ENCODE results near the gene TMEM151B. TPM values are rescaled to one million over a fixed set of nuclear protein-coding genes. Genes with fewer than 3 reads are reported as not detected.

TMEM151B gene
- total RNA-seq, 2 donors from 2014 or later, result not detected

DNA sequence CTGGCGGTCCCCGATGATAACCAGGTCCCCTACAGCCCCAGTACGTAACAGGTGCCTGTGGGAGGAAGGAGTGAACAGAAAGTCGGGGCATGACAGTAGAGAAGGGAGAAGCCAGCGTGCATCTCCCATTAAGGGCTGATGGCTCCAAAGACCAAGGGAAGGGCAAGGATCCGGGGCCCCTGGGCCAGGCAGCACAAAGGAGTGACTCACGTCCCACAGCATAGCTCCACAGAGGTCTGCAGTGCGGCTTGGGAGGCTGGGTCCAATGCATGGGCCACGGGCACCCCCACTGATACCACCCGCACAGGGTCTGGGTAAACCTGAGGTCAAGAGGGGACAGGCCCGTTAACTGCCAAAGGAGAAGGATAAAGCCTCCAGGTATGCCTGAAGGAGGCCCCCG, 32.6 kb downstream of the TMEM151B start:
- H3K36me3 ChIP-seq, result peaks cover 50% of the 10 kb centered on the region
- no peak overlapping the region for H3K4me3 ChIP-seq
- H3K27me3 ChIP-seq (replicated peaks; ENCODE audit: insufficient read depth), result no peaks in the 10 kb centered on the region
- no peak overlapping the region for H3K27ac ChIP-seq
- ATAC-seq (ENCODE audit: insufficient number of reproducible peaks, low FRiP score, low read depth) (no peak), DNase-seq (ENCODE audit: low spot score) (no peak)
- H3K9me3 ChIP-seq, result no peaks in the 10 kb centered on the region
- peaks cover under 1 to 3% of the 10 kb centered on the region in 2 donors for H3K4me1 ChIP-seq (ENCODE audit: control insufficient read depth in 1 of 2, low read depth in 2 of 2)
- TF ChIP-seq, protein P1, sequence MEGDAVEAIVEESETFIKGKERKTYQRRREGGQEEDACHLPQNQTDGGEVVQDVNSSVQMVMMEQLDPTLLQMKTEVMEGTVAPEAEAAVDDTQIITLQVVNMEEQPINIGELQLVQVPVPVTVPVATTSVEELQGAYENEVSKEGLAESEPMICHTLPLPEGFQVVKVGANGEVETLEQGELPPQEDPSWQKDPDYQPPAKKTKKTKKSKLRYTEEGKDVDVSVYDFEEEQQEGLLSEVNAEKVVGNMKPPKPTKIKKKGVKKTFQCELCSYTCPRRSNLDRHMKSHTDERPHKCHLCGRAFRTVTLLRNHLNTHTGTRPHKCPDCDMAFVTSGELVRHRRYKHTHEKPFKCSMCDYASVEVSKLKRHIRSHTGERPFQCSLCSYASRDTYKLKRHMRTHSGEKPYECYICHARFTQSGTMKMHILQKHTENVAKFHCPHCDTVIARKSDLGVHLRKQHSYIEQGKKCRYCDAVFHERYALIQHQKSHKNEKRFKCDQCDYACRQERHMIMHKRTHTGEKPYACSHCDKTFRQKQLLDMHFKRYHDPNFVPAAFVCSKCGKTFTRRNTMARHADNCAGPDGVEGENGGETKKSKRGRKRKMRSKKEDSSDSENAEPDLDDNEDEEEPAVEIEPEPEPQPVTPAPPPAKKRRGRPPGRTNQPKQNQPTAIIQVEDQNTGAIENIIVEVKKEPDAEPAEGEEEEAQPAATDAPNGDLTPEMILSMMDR (IDR thresholded peaks at IDR 0.05), result no peak

DNA sequence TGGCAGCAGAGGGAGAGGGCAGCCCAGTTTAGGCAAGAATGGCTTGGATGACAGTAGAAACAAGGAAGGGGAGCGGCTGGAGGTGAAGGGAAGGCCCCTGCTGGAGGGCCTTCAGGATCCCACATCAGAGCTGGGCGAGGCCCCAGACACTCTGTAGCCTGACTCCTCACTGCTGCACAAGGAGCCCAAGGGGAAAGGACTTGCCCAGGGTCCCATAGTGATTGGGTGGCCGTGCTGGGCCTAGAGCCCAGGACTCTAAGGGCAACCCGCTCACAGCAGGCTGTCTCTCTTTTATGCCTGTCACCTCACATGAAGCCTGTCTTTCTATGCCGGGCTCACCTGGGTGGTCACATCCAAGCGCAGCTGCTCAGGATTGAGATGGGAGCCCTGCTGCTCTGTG, 33.6 kb downstream of the TMEM151B start:
- H3K27me3 ChIP-seq (replicated peaks; ENCODE audit: insufficient read depth), result no peaks in the 10 kb centered on the region
- H3K27ac ChIP-seq, result no peak overlapping the region
- H3K9me3 ChIP-seq, result no peaks in the 10 kb centered on the region
- no peak overlapping the region for H3K4me3 ChIP-seq
- ATAC-seq (ENCODE audit: insufficient number of reproducible peaks, low FRiP score, low read depth), result no peak
- no peaks in the 10 kb centered on the region for H3K4me1 ChIP-seq (ENCODE audit: control insufficient read depth in 1 of 2, low read depth in 2 of 2)
- TF ChIP-seq, protein P1 (IDR thresholded peaks at IDR 0.05), result no peak
- H3K36me3 ChIP-seq, result peaks cover 50% of the 10 kb centered on the region
- no peak for DNase-seq (ENCODE audit: low spot score)

DNA sequence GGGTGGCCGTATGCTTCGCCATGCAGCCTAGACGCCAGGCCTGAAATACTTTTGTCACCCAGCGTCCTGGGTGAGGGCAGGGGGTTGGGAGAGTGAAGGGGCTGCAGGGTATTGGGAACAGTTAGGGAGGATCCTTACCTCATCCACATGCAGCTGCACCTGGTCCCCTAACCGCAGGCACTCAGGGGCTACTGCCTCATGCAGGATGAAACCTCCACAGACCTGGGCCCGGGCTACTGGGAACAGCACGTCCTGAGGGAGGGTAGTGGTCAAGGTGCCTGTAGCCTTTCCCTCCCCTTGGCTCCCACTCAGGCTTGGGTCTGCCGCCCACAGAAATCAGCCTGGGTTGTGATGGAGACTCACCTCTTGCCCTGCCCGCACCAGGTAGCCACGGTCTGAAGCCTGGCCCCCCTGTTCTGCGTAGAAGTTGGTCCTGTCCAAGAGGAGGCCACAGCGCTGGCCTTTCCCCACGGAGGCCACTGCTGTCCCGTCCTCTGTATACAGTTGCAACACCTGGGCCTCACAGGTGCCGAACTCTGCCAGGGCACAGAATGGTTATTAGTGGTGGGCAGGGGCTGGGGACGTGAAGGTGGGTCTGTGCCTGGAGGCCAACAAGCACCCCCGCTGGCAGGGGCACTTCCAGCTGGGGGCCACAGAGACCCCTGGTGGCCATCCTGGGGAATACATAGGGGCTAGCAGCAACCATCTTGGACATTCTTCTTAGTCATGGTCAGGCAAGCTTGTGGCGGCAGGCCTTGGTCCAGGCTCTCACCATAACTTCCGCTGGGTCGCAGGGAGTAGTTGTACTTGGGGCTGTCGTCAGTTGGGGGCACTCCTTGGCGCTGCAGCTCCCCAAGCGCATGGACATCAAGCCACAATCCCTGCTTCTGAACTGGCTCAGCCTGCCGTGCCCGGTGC, 34.3 kb downstream of the TMEM151B start:
- no peak for DNase-seq (ENCODE audit: low spot score)
- TF ChIP-seq, protein P1 (IDR thresholded peaks at IDR 0.05), result peak; percentile 70
- H3K9me3 ChIP-seq, result no peaks in the 10 kb centered on the region
- no peak for ATAC-seq (ENCODE audit: insufficient number of reproducible peaks, low FRiP score, low read depth)
- no peaks in the 10 kb centered on the region for H3K4me1 ChIP-seq (ENCODE audit: control insufficient read depth in 1 of 2, low read depth in 2 of 2)
- no peak overlapping the region for H3K27ac ChIP-seq
- H3K36me3 ChIP-seq, result peaks cover 50% of the 10 kb centered on the region
- H3K27me3 ChIP-seq (replicated peaks; ENCODE audit: insufficient read depth), result no peaks in the 10 kb centered on the region
- no peak overlapping the region for H3K4me3 ChIP-seq

DNA sequence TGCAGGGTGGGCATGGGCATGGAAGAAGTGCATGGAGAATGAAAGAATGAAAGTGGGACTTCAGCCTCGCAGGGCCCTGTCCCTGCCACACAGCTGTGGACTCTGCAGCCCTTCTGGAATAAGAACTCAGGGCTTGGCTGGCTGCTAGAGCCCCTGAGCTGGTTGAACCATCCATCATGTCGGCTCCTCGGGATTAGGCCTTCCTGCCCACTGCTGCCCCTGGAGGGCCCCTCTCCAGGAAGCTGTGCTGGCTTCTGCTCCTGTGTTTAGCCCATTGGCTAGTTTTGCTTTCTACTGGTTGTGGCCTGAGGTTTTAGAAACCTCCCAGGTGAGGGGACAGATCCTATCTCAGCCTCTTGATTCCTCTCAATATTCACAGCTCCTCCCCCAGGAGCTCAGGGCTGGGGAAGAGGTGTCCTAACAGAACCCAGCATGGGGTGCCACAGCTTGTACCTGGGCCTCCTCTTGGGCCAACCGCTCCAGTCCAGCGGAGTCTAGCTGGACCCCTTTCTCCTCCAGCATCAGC, 35.0 kb downstream of the TMEM151B start:
- Histone ChIP-seq H3K9me3 (no peaks in the 10 kb centered on the region), H3K4me1 (ENCODE audit: control insufficient read depth in 1 of 2, low read depth in 2 of 2) (no peaks in the 10 kb centered on the region), H3K27ac (no peak overlapping the region), H3K36me3 (peaks cover 54% of the 10 kb centered on the region), H3K4me3 (no peak overlapping the region), H3K27me3 (replicated peaks; ENCODE audit: insufficient read depth) (no peaks in the 10 kb centered on the region)
- ATAC-seq (ENCODE audit: insufficient number of reproducible peaks, low FRiP score, low read depth) (no peak), DNase-seq (ENCODE audit: low spot score) (no peak)
- TF ChIP-seq, protein P1 (IDR thresholded peaks at IDR 0.05), result no peak

DNA sequence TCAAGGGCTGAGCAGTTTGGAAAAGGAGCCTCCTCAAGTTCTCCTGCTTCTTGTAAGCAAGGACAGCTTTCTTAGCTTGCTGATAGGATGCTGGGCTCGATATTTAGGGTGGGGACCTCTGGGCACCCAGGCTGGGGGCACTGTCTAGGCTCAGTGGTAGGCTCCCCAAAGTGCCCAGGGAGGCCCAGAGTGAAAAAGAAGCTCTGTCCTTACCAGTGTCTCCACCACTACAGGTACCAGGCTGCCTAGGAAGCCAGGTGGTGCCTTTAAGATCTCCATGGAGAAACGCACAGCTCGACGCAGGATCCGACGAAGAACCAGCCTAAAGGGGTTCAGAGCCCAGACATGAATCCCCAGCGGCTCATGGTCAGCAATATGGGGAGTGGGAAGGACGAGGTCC, 36.5 kb downstream of the TMEM151B start:
- TF ChIP-seq, protein P1 (IDR thresholded peaks at IDR 0.05), result no peak
- Histone ChIP-seq H3K4me1 (ENCODE audit: control insufficient read depth in 1 of 2, low read depth in 2 of 2) (peaks cover 0 to under 1% of the 10 kb centered on the region in 2 donors), H3K27ac (no peak overlapping the region), H3K36me3 (peaks cover 53% of the 10 kb centered on the region), H3K4me3 (no peak overlapping the region), H3K27me3 (replicated peaks; ENCODE audit: insufficient read depth) (no peaks in the 10 kb centered on the region), H3K9me3 (no peaks in the 10 kb centered on the region)
- DNase-seq (ENCODE audit: low spot score), result no peak
- ATAC-seq (ENCODE audit: insufficient number of reproducible peaks, low FRiP score, low read depth), result no peak

Data from thoracic aorta (tissue), 2 donors.